Esophagus squamous epithelium (tissue), 5 donors: ENCODE measurements around the gene CDX2. TPM values are rescaled to one million over a fixed set of nuclear protein-coding genes. Genes with fewer than 3 reads are reported as not detected.

Source experiments
- DNase-seq: peaks from one replicate; lab custom pipeline; 2025; lab: John Stamatoyannopoulos, UW
- H3K27ac ChIP-seq, 4 donors: fragments of 200-600 bp; sonication (generic); one replicate each; pipeline ENCODE4 v1.5.1; 2016 to 2019; ENCODE audit warnings: mild to moderate bottlenecking in 1 of 4
- H3K27me3 ChIP-seq, 4 donors: fragments of 200-600 bp; sonication (generic); 1 replicate in 3 of 4; 2 replicates in 1 of 4; pipeline versions ENCODE4 v1.5.1 to v1.6.0; 2017 to 2021; ENCODE audit warnings: antibody characterized with exemption in 1 of 4
- H3K36me3 ChIP-seq, 3 donors: fragments of 200-600 bp; sonication (generic); one replicate each; pipeline ENCODE4 v1.5.1; 2016 to 2019
- H3K4me1 ChIP-seq, 3 donors: fragments of 200-600 bp; sonication (generic); one replicate each; pipeline ENCODE4 v1.5.1; 2017 to 2019
- H3K4me3 ChIP-seq, 4 donors: fragments of 200-600 bp; sonication (generic); 1 replicate in 3 of 4; 2 replicates in 1 of 4; pipeline ENCODE4 v1.5.1; 2016 to 2019; ENCODE audit warnings: mild to moderate bottlenecking in 2 of 4, moderate library complexity in 1 of 4
- H3K9me3 ChIP-seq, 3 donors: fragments of 200-600 bp; sonication (generic); one replicate each; pipeline ENCODE4 v1.5.1; 2016 to 2019
- POLR2A ChIP-seq, 4 donors: fragments of 450-650 bp; IDR thresholded peaks; one replicate each; pipeline ENCODE4 v1.6.1; 2017; ENCODE audit warnings: antibody characterized with exemption in 4 of 4, mild to moderate bottlenecking in 4 of 4, moderate library complexity in 3 of 4
- WGBS, 2 donors: methylation state at CpG; one replicate each; pipeline ENCODE4 v1.1.5; 2018; 5-methylcytosine and 5-hydroxymethylcytosine counted together
- intact Hi-C: fragments of 100-400 bp; cut with DNase I; formaldehyde crosslinking; loops from one replicate; pipeline ENCODE4 v1.15.0; 2022
- total RNA-seq, 4 donors: library from RNA; depleted of rRNA; stranded (reverse); fragments of >200 nt; gene quantifications; one replicate each; pipeline ENCODE4 v1.1.0, GENCODE V29; 2016
- TF ChIP-seq, protein P1 (sequence below), 6 experiments: fragments of 450-650 bp in 4 of 6; fragments of 200-600 bp in 2 of 6; sonication (generic) in 2 of 6; IDR thresholded peaks; one replicate each; pipeline ENCODE4 v1.5.1; 2016 to 2019; ENCODE audit warnings: antibody characterized with exemption in 6 of 6, mild to moderate bottlenecking in 4 of 6, moderate library complexity in 4 of 6
- donor health status: DM: yes; HTN: yes; CAD: no.

Gene CDX2
- total RNA-seq, 4 donors from 2014 or later = not detected

DNA sequence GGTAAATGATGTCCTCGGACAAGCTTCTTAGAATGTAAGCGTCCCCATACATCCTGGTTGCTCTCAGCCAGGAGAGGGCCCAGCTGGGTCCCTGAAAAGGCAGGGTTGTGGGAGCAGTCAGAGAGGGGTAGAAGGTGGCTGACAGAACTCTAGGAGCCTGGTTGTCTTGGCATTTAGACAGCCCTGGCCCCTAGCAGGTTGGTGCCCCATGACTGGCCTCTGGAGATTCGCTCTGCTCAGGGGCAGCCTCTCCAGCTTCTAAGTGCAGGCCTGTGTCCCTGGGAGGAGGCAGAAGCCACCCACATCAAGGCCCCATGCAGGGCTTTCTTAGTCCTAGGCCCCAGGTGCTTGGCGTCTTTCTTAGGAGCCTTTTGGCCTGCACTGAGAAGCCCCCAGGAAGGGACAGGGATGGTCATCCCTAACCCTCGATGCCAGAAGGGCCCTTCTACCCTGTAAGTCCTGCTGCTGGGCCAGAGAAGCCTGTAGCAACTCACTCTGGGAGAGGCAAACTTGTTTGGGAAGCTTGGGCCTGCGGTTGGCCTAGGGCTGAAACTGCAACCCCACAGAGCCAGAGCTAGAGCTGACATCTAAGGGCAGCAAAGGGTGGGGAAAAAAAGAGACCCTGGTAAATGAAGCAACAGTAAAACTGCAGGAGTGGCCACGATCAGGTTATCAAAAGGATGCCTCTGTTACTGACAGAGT, 2.8 kb upstream of the CDX2 start:
- H3K36me3 ChIP-seq = no peaks in the 10 kb centered on the region
- H3K9me3 ChIP-seq = no peaks in the 10 kb centered on the region
- no peak overlapping the region for H3K27ac ChIP-seq
- intact Hi-C loops = no loop called here
- no peak overlapping the region for H3K4me3 ChIP-seq
- TF ChIP-seq, protein P1, sequence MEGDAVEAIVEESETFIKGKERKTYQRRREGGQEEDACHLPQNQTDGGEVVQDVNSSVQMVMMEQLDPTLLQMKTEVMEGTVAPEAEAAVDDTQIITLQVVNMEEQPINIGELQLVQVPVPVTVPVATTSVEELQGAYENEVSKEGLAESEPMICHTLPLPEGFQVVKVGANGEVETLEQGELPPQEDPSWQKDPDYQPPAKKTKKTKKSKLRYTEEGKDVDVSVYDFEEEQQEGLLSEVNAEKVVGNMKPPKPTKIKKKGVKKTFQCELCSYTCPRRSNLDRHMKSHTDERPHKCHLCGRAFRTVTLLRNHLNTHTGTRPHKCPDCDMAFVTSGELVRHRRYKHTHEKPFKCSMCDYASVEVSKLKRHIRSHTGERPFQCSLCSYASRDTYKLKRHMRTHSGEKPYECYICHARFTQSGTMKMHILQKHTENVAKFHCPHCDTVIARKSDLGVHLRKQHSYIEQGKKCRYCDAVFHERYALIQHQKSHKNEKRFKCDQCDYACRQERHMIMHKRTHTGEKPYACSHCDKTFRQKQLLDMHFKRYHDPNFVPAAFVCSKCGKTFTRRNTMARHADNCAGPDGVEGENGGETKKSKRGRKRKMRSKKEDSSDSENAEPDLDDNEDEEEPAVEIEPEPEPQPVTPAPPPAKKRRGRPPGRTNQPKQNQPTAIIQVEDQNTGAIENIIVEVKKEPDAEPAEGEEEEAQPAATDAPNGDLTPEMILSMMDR (IDR thresholded peaks at IDR 0.05) = no peak
- no peak for TF ChIP-seq POLR2A (IDR thresholded peaks at IDR 0.05)
- peaks cover 12 to 39% (median 12%) of the 10 kb centered on the region in 3 donors for H3K4me1 ChIP-seq
- 27 to 79% methylated on average over 1 to 5 of the region's 7 CpGs for WGBS, 2 donors
- peaks cover 23 to 100% (median 45%) of the 10 kb centered on the region in 4 donors for H3K27me3 ChIP-seq
- DNase-seq = no peak

DNA sequence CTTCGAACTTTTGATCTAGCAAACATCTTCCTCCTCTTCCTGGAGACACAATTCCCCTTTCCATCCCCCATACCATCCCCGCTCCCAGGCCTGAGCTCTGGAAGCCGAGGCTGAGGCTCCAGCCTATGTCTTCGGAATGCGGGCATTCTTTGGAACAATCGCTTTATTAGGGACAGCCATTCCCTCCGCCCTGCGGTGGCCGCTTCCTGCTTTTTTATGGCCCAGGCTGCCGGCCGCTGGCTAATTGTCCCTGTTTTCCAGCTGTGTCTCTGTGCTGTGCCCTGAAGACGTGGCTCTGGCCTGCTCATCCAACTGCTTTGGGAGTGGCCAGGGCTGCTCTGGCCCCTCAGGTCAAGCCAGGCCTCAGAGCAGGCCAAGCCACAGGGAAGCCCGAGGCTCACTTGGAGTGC, 2.1 kb upstream of the CDX2 start:
- Histone ChIP-seq H3K27ac (no peak overlapping the region), H3K27me3 (peaks cover 30 to 100% (median 51%) of the 10 kb centered on the region in 4 donors), H3K4me1 (peaks cover 12 to 46% (median 14%) of the 10 kb centered on the region in 3 donors), H3K9me3 (no peaks in the 10 kb centered on the region), H3K36me3 (no peaks in the 10 kb centered on the region), H3K4me3 (no peak overlapping the region)
- no peak for DNase-seq
- intact Hi-C loops = no loop called here
- no peak for TF ChIP-seq POLR2A (IDR thresholded peaks at IDR 0.05)
- TF ChIP-seq, protein P1 (IDR thresholded peaks at IDR 0.05) = no peak
- 41 to 59% methylated on average over 8 to 9 of the region's 13 CpGs for WGBS, 2 donors

DNA sequence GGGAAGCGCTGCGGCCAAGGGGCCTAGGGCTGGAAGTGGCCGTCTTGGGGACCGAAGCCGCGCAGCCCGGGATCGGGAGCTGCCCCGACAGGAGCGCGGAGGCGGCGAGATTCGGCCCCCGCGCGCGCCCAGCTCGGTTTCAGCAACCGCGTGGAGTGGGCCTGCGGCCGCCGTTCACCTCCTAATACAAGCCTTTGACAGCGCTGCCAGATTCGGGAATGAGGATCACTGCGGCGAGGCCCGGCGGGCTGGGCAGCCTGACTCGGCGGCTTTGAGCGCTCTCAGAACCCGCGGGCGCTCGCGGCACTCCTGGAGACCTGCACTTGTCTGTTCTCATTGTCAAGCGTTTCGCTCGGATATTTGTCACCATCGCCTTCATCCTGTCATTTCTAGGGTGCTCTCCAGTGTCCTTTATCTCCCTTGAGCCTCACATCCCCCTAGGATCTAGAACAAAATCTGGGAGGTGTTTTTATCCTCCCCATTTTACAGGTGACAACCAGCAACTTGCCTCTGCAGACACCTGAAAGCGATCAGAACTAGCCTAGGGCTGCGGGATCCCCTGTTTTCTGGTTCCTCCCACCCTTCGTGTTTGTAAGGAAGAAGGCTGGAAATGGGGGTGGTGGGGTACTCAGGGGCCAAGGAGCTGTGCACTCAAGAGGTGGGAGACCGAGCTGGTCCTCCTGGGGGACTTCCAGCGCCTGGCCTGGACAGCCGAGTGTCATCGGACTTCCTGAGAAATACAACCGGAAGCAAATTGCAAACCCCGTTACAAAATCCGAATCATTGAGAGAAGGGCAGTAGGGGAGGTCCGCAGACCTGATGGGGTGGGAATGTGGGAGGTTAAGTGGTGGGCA, 1.5 kb upstream of the CDX2 start:
- WGBS, 2 donors = 11 to 14% methylated on average over 24 to 28 of the region's 53 CpGs
- H3K27ac ChIP-seq = no peak overlapping the region
- no peak for DNase-seq
- H3K9me3 ChIP-seq = no peaks in the 10 kb centered on the region
- no peaks in the 10 kb centered on the region for H3K36me3 ChIP-seq
- no peak overlapping the region for H3K4me3 ChIP-seq
- TF ChIP-seq, protein P1 (IDR thresholded peaks at IDR 0.05) = no peak
- no peak for TF ChIP-seq POLR2A (IDR thresholded peaks at IDR 0.05)
- intact Hi-C loops = no loop called here
- H3K4me1 ChIP-seq = peaks cover 12 to 45% (median 14%) of the 10 kb centered on the region in 3 donors
- H3K27me3 ChIP-seq = peaks cover 36 to 100% (median 54%) of the 10 kb centered on the region in 4 donors

DNA sequence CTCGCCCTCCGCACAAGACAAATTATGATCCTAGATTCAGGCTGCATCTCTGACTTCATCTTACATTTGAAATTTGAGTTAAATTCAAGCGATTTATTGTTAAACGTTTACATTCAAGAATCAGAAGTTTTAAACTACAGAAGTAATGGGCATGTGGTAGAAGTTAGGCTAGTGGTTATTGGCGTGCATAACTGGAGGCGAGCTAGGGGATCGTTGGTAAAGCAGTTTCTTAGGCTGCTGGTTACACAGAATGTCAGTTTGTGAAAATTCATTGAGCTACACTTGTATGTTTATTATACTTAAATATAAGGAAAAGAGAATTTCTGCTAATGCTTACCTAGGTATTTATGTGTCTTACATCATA, 733 bp upstream of the CDX2 start:
- Histone ChIP-seq H3K27ac (no peak overlapping the region), H3K36me3 (no peaks in the 10 kb centered on the region), H3K9me3 (no peaks in the 10 kb centered on the region), H3K4me1 (peaks cover 12 to 41% (median 14%) of the 10 kb centered on the region in 3 donors), H3K27me3 (peaks cover 39 to 100% (median 57%) of the 10 kb centered on the region in 4 donors), H3K4me3 (no peak overlapping the region)
- TF ChIP-seq POLR2A (IDR thresholded peaks at IDR 0.05) = no peak
- TF ChIP-seq, protein P1 (IDR thresholded peaks at IDR 0.05) = no peak
- intact Hi-C loops = no loop called here
- DNase-seq = no peak
- WGBS, 2 donors = 19 to 25% methylated on average over 7 of the region's 7 CpGs
